Measurements from ENCODE around the gene IQGAP1.
"Not testable (repeated sequence)": the region's sequence is repeated elsewhere in the genome, so short reads cannot be mapped to it uniquely, and the experiment has no call there.

Gene IQGAP1, protein sequence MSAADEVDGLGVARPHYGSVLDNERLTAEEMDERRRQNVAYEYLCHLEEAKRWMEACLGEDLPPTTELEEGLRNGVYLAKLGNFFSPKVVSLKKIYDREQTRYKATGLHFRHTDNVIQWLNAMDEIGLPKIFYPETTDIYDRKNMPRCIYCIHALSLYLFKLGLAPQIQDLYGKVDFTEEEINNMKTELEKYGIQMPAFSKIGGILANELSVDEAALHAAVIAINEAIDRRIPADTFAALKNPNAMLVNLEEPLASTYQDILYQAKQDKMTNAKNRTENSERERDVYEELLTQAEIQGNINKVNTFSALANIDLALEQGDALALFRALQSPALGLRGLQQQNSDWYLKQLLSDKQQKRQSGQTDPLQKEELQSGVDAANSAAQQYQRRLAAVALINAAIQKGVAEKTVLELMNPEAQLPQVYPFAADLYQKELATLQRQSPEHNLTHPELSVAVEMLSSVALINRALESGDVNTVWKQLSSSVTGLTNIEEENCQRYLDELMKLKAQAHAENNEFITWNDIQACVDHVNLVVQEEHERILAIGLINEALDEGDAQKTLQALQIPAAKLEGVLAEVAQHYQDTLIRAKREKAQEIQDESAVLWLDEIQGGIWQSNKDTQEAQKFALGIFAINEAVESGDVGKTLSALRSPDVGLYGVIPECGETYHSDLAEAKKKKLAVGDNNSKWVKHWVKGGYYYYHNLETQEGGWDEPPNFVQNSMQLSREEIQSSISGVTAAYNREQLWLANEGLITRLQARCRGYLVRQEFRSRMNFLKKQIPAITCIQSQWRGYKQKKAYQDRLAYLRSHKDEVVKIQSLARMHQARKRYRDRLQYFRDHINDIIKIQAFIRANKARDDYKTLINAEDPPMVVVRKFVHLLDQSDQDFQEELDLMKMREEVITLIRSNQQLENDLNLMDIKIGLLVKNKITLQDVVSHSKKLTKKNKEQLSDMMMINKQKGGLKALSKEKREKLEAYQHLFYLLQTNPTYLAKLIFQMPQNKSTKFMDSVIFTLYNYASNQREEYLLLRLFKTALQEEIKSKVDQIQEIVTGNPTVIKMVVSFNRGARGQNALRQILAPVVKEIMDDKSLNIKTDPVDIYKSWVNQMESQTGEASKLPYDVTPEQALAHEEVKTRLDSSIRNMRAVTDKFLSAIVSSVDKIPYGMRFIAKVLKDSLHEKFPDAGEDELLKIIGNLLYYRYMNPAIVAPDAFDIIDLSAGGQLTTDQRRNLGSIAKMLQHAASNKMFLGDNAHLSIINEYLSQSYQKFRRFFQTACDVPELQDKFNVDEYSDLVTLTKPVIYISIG (N-terminal part only)

DNA sequence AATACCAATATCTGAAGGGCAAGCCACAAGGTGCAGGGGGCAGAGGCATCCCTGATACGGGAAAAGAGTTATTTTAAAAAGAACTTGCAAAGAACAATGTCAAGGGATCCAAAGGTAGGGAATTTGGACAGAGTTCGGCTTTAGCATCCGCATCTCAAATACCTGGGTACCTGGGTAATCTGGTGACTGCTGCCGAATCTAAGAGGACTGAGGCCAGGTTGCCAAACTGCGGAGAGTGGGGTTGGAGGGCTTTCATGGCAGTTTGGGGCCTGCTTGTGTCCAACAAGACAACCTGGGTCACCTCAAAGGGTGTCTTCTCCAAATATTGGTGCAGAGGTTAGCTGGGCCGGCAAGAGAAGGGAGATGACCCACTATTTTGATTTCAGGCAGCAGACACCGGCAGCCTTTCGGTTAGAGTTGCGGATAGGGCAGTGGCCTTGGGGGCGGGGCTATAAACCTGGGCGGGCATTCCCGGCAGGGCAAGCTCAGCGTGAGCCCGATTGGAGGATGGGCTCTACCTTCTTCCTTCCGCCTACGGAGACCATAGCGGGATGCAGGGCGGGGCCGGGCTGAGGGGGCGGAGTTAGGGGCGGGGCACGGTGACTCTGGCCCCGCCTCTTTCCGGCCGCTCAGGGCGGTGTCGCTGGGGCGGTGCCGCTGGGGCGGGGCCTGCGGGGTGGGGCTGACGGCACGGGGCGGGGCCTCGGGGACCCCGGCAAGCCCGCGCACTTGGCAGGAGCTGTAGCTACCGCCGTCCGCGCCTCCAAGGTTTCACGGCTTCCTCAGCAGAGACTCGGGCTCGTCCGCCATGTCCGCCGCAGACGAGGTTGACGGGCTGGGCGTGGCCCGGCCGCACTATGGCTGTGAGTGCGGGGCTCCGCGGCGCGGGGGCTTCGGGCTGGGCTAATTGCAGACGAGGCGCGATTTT, at the start of gene IQGAP1:
IQGAP1 (plus strand) TSS at position 709 of the 928 bp plus-strand sequence; CDS start at position 809, 100 bp downstream.
- peak; percentile 85 for FAIRE-seq

DNA sequence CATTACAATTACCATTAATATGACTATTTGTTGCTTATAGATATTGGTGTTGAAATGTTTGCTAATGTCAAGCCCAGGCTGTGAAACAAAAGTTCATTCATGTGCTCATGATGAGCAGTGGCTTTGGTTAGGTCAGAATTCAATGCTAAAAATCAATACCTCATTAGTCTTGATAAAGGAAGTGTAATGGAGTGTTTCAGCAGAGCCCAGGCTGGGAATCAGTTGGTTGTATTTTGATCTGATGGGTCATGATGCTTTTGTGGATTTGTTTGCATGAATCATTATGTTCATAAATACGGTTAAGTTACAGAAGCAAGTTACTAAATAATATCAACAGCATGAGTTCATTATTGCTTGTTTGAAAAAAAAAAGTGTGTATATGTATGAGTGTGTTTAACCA, 49.5 kb upstream of the IQGAP1 start:
- FAIRE-seq = no peak

DNA sequence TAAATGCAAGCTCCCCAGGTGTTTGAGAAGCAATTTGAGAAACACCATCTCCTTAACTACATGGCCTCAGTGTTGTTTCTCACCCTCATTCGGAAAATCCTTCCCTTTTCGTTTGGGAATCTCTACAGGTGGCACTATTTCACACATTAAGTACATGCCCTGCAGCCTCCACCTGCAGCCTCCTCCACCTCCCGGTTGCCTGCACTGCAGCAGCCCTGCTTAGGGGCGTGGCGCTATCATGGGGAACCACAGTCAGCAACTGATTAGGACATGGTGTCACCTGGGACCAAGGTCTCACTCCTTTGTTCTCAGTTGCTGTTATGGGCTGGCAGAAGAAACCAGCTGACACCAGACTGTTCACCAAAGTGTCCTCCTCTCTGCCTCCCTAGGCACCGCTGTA, 47.7 kb upstream of the IQGAP1 start:
- no peak for FAIRE-seq

DNA sequence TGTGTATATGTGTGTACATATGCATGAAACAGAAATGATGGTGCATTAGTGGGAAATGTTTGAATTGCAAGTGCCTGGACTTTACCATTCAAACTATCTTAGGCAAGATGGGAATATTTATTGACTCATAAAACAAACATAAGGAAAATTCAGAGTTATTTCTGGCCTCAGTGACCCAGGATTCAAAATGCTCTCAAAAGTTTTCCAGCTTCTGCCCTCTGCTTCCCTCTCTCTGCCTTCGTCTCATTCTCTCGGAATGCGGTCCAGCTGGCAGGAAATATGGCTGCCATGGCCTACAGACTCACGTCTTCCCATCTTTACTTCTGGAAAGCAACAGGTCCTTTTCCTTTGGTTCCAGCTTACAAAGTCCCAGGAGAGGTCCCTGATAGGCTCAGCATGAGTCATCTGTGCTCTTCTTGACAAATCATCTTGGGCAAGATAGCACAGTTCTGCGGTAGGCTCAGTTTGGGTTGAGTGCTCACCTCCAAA, 44.7 kb upstream of the IQGAP1 start:
- no peak for FAIRE-seq

DNA sequence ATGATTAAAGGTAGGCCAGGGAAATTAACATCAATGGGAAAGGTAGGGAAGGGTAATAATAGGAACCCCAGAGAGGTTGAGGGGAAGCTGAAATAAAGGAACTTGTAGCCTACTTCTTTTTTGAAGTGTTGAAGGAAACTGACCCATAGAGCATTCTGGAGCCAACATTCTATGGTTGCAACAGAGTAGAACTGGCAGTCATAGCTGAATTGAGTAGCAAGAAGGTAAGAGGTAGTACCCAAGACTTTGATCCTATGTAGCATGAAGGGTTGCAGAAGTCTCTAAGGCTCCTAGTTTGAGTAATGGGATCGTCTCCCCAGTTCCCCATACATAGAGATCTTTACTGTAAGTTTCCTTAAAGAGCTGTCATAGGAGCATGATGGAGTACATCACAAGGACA, 43.4 kb upstream of the IQGAP1 start:
- no peak for FAIRE-seq

DNA sequence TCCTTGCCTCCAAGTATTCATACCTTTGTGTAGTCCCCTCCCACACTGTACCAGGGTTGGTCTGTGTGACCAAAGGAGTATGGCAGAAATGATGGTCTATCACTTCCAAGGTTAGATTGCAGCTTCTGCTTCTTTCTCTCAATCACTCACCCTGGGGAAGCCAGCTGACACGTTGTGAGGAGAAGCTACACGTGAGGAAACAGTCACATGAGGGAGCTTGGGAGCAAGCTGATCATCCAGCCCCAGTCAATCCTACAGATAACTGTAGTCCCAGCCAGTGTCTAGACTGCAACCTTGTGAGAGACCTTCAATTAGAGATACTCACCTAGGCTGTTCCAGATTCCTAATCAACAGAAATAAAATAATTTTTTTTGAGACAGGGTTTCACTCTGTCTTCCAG, 42.2 kb upstream of the IQGAP1 start:
- FAIRE-seq = no peak

DNA sequence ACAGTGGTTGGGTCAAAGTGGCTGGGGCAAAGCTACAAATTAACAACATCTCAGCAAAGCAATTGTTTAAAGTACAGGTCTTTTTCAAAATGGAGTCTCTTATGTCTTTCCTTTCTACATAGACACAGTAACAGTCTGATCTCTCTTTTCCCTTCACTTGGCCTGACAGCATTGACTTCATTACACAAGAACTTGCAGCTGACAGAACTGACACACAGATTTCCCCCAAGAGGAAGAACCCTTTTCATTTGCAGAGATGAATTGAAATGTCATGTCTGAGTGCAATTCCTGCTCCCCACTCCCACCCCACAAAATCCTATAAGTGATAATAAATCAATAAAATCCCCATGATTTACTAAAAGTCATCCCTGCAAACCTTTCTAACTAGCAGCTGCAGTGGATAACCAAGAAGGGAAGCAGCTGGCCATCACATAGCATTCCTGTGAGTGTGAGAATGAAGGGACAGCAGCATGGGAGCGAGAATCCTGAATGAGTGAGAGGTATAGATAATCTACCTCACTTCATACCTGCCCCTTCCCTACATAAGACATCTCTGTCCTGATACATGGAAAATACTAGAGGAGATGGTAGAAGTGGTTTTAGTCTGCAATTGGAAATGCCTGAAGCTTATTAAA, 40.5 kb upstream of the IQGAP1 start:
- not testable (repeated sequence) for FAIRE-seq

DNA sequence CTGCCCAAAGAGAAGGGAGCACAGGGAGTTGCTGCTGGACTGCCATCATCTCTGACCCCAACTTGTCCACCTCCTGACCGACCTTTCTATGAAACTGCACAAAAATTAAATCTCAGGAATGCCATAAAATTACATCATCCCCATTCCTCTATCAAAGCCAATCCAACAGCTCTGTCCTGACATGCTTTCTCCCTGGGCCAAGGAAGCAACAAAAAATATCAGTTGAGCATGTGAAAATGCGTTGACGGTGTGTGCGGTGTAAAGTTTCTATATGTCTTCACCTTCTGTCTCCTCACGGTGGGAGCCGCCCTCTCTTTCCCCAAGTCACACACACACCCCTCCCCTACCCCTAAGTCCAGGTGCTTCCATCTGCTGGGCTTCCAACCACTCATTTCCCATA, 39.6 kb upstream of the IQGAP1 start:
- no peak for FAIRE-seq

DNA sequence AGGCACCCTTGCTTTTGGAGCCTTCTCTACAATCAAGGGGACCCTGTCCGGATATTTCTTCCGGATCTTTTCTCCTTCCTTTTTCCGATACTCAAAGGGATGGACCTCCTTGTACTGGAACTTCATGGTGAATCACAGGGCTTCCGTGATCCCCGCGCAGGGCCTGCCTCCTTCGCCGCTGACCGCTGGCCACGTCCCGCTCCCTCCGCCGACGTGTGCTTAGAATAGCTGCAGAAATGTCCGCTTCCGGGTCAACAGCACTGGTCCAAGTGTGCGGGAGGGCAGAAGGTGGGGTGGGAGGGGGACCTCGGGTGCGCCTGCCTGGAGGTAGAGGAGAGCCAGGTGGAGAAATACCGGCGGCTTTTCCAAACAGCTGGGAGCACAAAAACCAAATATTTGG, 39.0 kb upstream of the IQGAP1 start:
- no peak for FAIRE-seq

DNA sequence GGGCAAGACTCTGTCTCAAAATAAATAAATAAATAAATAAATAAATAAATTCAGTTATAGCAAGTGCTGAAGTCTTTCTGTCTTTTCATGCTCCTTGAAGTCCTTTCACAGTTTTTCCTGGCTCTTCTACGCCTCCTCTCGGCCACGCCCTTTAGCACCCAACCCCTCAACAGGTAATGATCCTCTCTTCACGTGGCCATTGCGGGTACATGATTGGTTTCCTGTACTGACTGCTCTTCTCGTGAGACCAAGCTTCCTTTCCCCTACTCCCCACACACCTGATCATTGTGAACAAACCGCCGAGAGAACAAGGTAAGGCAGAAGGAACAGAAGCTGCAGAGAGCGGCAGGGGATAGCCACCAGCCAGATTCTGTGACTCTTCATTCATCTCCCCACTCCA, 38.2 kb upstream of the IQGAP1 start:
- no peak for FAIRE-seq

DNA sequence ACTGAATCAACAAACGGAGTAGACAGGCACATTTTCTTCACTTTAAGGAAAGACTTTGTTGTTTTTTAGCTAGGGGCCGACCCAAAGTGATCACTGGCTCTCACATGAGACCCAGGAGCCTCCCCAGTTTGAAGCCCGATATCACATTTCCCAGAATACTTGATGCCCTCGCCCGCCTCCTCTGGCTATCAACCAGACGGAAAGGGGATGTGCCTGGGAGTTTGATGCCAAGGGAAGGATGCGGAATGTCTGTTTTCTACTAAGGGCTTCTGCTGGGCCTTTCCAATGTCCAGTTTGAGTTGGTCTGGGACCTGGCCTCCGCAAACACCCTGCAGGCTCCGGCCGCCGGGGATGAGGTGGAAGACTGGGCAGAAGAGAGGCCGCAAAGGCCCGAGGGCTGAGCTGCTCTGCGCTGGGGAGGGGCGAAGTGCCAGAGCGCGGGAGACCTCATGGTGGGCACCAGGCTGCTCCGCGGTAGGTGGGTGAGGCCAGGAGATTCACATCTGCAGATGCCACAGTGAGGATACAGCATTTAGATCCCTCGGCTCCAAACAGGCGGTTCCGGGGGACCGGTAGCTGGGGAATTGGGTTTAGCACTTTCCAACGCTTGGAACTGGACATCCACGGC, 36.4 kb upstream of the IQGAP1 start:
- no peak for FAIRE-seq

DNA sequence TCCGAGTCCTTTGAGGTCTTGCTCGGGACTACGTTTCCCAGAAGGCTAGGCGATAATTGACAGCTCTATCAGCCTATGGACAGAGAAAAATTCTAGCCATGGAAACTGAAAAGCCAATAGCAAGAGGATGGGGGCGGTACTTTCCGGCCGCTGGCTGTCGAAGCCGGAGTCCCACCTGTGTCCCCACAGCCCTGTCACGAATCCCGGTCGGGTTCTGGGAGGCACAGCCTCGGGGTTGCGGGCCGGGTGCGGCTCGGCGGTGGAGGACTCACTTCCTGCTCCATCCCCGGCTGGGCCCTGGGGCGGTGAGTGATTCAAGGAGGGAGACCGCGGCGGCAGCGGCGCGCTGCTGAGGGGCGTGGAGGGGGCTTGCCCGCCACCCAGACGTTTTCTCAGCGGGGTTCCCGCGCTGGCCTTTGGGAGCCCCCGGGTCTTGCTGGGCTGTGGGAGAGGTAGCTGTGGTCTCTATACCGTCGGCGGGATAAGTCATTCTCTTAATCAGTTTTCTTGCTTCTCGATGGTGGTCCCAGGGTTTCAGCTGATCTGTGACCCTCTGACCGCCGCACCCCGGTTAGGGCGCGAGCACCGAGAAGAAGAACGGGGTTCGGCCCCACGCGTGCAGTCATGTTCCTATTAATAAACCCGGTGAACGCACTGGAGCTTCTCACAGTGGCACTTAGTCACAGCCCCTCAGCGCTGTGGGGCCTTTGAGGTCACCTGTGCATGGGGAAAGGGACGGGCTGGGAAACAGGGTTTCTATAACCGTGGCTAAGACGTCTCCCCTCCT, 35.7 kb upstream of the IQGAP1 start, which contains the start of gene ZNF774:
ZNF774 (plus strand) TSS at position 178 of the 787 bp plus-strand sequence. CDS start 2,377 bp downstream, outside the sequence.
- peak; percentile 95 for FAIRE-seq

DNA sequence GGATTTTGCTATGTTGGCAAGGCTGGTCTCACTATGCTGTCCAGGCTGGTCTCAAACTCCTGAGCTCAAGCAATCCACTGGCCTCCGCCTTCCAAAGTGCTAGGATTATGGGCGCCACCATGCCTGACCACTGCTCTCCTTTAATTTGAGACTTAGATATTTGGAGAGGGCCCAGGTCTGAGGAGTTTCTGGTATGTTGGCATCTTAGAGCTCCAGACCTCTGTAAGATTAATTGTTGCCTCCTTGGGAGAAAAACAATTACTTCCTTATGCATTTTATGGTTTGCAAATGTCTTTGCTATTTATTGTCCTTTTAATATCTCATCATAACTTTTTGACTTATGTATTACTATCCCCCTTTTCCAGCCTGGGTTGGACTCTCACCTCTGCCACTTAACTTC, 33.1 kb upstream of the IQGAP1 start:
- no peak for FAIRE-seq

DNA sequence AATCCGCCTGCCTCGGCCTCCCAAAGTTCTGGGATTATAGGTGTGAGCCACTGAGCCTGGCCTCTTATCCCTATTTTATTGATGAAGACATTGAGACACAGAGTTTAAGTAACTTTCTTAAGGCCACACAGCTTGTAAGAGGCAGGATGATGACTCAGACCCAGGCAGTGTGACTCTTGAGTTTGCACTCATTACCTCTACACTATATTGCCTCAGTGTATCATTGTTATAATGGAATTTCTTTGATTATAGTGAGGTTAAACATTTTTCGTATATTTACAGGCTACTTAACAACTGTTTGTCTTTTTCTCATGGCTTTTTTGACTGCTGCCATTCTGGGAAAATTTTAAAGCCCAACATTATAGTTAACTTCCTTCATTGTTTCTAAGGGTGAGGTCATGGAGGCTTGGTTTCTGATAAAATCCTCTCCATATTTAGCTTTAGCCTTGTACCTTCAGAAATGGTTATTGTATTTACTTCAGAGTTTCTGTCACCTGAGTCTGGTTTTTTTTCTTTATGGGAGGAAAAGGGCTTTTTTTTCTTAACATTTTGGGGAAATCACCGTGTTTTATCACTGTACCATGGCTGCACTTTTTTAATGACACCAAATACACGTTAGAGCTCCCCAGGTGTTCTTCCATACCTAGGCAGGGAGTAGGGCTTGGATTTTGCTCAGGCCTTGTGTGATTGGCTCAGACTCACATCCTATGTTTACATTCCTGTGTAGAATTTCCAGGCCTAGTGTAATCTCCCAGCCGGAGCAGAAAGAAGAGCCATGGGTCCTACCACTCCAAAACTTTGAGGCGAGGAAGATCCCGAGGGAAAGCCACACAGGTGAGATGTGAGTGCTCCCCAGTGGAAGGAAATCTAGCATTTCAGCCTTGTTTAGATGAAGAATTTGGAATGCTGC, 29.7 kb upstream of the IQGAP1 start:
- FAIRE-seq = no peak

DNA sequence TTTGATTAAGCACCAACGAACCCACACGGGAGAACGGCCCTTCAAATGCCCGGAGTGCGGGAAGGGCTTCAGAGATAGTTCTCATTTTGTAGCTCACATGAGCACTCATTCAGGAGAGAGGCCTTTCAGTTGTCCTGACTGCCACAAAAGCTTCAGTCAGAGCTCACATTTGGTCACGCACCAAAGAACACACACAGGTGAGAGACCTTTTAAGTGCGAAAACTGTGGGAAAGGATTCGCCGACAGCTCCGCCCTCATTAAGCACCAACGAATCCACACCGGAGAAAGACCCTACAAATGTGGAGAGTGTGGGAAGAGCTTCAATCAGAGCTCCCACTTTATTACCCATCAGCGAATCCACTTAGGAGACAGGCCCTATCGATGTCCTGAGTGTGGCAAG, 27.3 kb upstream of the IQGAP1 start:
- no peak for FAIRE-seq

DNA sequence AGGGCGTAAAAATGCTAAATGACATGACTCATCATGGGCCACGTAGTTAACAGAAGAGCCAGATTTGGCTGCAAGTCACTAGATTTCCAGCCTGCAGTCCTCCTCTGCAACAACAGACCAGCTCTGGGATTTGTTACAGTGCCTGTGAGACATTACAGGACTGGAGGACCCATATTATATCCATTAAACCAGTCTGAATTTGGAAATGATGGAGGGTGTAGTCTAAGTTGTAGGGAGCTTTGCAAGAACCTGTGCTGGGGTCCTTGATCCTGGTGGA, 25.2 kb upstream of the IQGAP1 start:
- FAIRE-seq = no peak

DNA sequence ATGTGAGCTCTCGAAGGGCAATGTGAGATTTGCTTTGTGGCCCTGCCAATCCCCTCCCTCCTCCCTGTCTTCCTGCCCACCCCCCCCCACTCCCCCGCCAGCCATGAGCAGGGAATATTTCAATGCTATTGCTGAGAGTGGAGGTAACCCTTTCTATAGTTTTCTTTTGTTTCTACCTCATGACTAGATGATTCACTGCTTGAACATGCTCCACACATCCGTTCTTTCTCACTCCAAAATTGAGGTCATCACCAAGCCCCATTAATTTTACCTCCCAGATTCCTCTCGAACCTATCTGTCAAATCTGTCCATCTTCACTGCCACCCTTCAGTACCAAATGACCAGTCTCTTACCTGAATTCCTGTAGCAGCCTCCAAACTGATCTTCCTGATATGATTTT, 23.8 kb upstream of the IQGAP1 start:
- no peak for FAIRE-seq

DNA sequence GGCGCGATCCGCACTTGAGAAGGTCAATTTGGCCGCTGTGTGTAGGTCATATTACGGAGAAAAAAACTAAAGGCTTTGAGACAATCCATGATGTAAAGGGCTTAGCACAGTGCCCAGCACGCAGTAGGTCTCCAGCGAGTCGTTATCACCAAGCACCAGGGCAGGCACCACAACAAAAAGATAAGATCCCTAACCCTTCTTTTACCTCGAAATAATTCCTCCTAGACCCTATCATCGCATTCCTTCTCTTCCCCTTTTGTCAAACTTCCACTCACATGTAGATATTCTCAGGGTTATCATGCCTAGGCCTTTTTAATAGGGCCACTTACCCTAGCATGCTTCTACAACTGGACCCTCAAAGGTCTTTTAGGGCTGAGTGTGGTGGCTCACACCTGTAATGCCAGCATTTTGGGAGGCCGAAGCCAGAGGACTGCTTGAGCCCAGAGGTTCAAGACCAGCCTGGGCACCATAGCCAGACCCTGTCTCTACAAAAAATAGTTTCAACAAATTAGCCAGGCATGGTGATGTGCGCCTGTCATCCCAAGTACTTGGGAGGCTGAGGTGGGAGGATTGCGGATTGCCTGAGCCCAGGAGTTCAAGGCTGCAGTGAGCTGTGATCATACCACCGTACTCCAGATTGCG, 22.5 kb upstream of the IQGAP1 start:
- FAIRE-seq = no peak
